Measurements from ENCODE around the gene SCUBE1. TPM values are rescaled to one million over a fixed set of nuclear protein-coding genes. Genes with fewer than 3 reads are reported as not detected.

Gene SCUBE1
- total RNA-seq, 1 experiment from 2014 or later, result 3.9 TPM

DNA sequence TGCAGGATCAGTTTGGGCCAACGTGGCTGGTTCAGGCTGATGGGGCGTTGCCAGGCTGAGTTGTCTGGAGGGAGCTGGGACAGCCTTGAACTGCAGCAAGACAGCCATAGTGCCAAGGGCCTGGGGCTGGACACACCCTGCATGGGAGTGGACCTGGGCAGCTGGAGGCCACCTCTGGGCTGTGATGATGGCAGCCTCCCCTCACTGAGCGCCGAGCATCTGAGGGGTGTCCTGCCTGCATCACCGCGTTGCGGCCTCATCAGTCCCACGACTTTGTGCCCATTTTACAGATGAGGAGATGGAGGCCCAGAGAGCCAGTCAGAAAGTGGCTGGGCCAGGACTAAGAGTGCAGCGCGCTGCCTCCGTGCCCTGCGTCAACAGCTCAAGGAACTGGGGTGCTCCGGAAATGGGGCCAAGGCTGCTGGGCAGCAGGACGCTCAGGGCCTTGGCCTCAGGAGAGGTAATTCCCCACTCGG lies 192.4 kb downstream of the SCUBE1 start:
- Histone ChIP-seq H3K4me3 (replicated peaks in 1 of 2; ENCODE audit: low read depth in 1 of 2, low read length in 2 of 2) (peak overlapping the region; percentile 80 to 82), H3K9me2 (ENCODE audit: insufficient read depth) (no peaks in the 10 kb centered on the region), H2AFZ (ENCODE audit: low read depth, low read length, poor library complexity, severe bottlenecking) (no peak overlapping the region), H3K9ac (ENCODE audit: low read length) (peak overlapping the region; percentile 78), H3K9me3 (ENCODE audit: control insufficient read depth in 1 of 2, insufficient read depth in 1 of 2, low read depth in 1 of 2, low read length in 2 of 2) (no peaks in the 10 kb centered on the region), H3K36me3 (ENCODE audit: control insufficient read depth in 1 of 2, insufficient read depth in 2 of 2, low read length in 2 of 2) (no peaks in the 10 kb centered on the region; a peak in 1 of 4 replicates), H4K20me1 (ENCODE audit: insufficient read depth) (no peaks in the 10 kb centered on the region), H3K27ac (ENCODE audit: low read depth, low read length) (peak overlapping the region; percentile 92; the same call in 1 of the 2 replicates), H3K4me1 (ENCODE audit: control insufficient read depth in 1 of 2, insufficient read depth in 2 of 2, low read length in 2 of 2) (peaks cover 9 to 35% of the 10 kb centered on the region in 2 experiments), H3K79me2 (ENCODE audit: insufficient read depth, low read length) (peaks cover 40% of the 10 kb centered on the region), H3K4me2 (ENCODE audit: low read length) (peak overlapping the region; percentile 99), H3K27me3 (ENCODE audit: insufficient read depth, low read length) (no peaks in the 10 kb centered on the region)
- intact Hi-C loops (cut with micrococcal nuclease), result no loop called here
- POLR2A ChIA-PET, result interaction anchor here (1.0 to 1.4 kb wide), 2 partner anchors 23 to 37 kb away, joined by 4 read pairs; no protein-coding TSS in a partner anchor
- CTCF ChIA-PET, result interaction anchor here (0.7 kb wide), 1 partner anchor 14 kb away, joined by 3 read pairs; no protein-coding TSS in a partner anchor
- ATAC-seq (peak; percentile 1; the same call in 1 of the 2 replicates), DNase-seq (ENCODE audit: low read depth, low spot score) (no peak)
- no TSS peak for BruUV-seq (replicated peaks)
- RAD21 ChIA-PET (ENCODE audit: low non-redundant PET in 1 of 2, low total read pairs in 2 of 2, uncharacterized antibody in 2 of 2, unreplicated experiment in 2 of 2), result interaction anchor here in 1 of 2 experiments (0.8 kb wide), 1 partner anchor 44 kb away, joined by 3 read pairs; no protein-coding TSS in a partner anchor
- TF ChIP-seq ATF3 (IDR thresholded peaks at IDR 0.05) (no peak), CTCF (IDR thresholded peaks at IDR 0.05 in 2 of 3, conservative IDR thresholded peaks at IDR 0.05 in 1 of 3; ENCODE audit: borderline replicate concordance in 1 of 3, insufficient read depth in 1 of 3, low read depth in 2 of 3, low read length in 2 of 3) (no peak), ZBTB33 (IDR thresholded peaks at IDR 0.05; ENCODE audit: extremely low read depth, insufficient replicate concordance, low read length) (no peak), FOSL1 (IDR thresholded peaks at IDR 0.05; ENCODE audit: low read depth) (no peak), POLR2A (IDR thresholded peaks at IDR 0.05; ENCODE audit: borderline replicate concordance, extremely low read depth, insufficient read depth, insufficient read length) (no peak), EGR1 (IDR thresholded peaks at IDR 0.05; ENCODE audit: low read depth) (no peak), SP1 (IDR thresholded peaks at IDR 0.05; ENCODE audit: low read depth) (no peak), POLR2AphosphoS5 (IDR thresholded peaks at IDR 0.05; ENCODE audit: low read depth, low read length) (no peak), EZH2phosphoT487 (IDR thresholded peaks at IDR 0.05; ENCODE audit: borderline replicate concordance) (no peak), ZFX (IDR thresholded peaks at IDR 0.05) (no peak), YY1 (IDR thresholded peaks at IDR 0.05; ENCODE audit: extremely low read depth, insufficient replicate concordance, low read depth, low read length) (no peak), CEBPB (IDR thresholded peaks at IDR 0.05; ENCODE audit: low read depth) (no peak), EZH2 (IDR thresholded peaks at IDR 0.05) (no peak), ELF1 (IDR thresholded peaks at IDR 0.05; ENCODE audit: borderline replicate concordance, low read depth) (no peak), CBX3 (IDR thresholded peaks at IDR 0.05; ENCODE audit: low read depth) (no peak), RAD21 (IDR thresholded peaks at IDR 0.05; ENCODE audit: low read depth) (no peak), SRF (IDR thresholded peaks at IDR 0.05; ENCODE audit: low read depth) (no peak), MAX (IDR thresholded peaks at IDR 0.05) (no peak), SIN3A (IDR thresholded peaks at IDR 0.05; ENCODE audit: low read depth) (no peak)

Measured in HCT116 (cell line).